HCT116 (cell line): ENCODE measurements around the gene PRKAA2. TPM values are rescaled to one million over a fixed set of nuclear protein-coding genes. Genes with fewer than 3 reads are reported as not detected.

Experiments
- ATAC-seq: fragments of 200-7000 bp; cut with Tn5 transposase; 2 replicates; pipeline ENCODE4 v1.9.1; 2020; ENCODE audit warnings: mild to moderate bottlenecking, moderate library complexity
- BruUV-seq: library from RNA; stranded (reverse); fragments of 400-500 nt; replicated peaks from 2 replicates; lab custom pipeline; 2021; lab: Mats Ljungman, UMichigan
- CTCF ChIA-PET: fragments of 300-600 bp; sonication (Branson Sonifier 250); formaldehyde crosslinking; loops from one replicate; lab custom pipeline; 2021; ENCODE audit warnings: antibody characterized with exemption; lab: Charles Lee
- POLR2A ChIA-PET: fragments of 300-600, 350-600 bp; sonication (Branson Sonifier 250); formaldehyde crosslinking; loops from one replicate; lab custom pipeline; 2021; ENCODE audit warnings: antibody characterized with exemption; lab: Charles Lee
- RAD21 ChIA-PET, 2 experiments: fragments of 300-600 bp; sonication (Branson Sonifier 250); formaldehyde crosslinking; loops; one replicate each; lab custom pipeline; 2023; ENCODE audit warnings: low total read pairs in 2 of 2; ENCODE audit not compliant: uncharacterized antibody in 2 of 2, unreplicated experiment in 2 of 2, low non-redundant PET in 1 of 2; lab: Charles Lee
- DNase-seq: peaks from one replicate; pipeline ENCODE4 v3.0.0-alpha.2; 2010; ENCODE audit warnings: low read depth, low spot score
- H2AFZ ChIP-seq: fragments of 200-600 bp; shearing (Covaris generic), sonication (generic); 2 replicates; pipeline ENCODE4 v1.6.1; 2017; ENCODE audit warnings: low read depth, mixed run types, mixed read lengths, antibody characterized with exemption, low read length; ENCODE audit not compliant: poor library complexity, severe bottlenecking
- H3K27ac ChIP-seq: 2 replicates; pipeline ENCODE4 v1.5.1; 2012; ENCODE audit warnings: low read depth, low read length
- H3K27me3 ChIP-seq: fragments of 200-600 bp; sonication (generic); 2 replicates; pipeline ENCODE4 v1.6.1; 2016; ENCODE audit warnings: mixed run types, low read length, mixed read lengths; ENCODE audit not compliant: insufficient read depth
- H3K36me3 ChIP-seq, 2 experiments: fragments of 200-500 bp in 1 of 2; fragments of 200-600 bp in 1 of 2; sonication (Bioruptor generic) in 1 of 2; sonication (generic) in 1 of 2; 2 replicates each; pipeline versions ENCODE4 v1.5.1 to v1.6.1; 2014 to 2016; ENCODE audit warnings: low read length in 2 of 2, inconsistent platforms in 1 of 2, mixed read lengths in 1 of 2, mixed run types in 1 of 2; ENCODE audit not compliant: insufficient read depth in 2 of 2, control insufficient read depth in 1 of 2
- H3K4me1 ChIP-seq, 2 experiments: fragments of 200-600 bp in 1 of 2; sonication (generic) in 1 of 2; 2 replicates each; pipeline versions ENCODE4 v1.5.1 to v1.6.1; 2012 to 2017; ENCODE audit warnings: low read length in 2 of 2, inconsistent platforms in 1 of 2, mild to moderate bottlenecking in 1 of 2, mixed read lengths in 1 of 2, mixed run types in 1 of 2, moderate library complexity in 1 of 2; ENCODE audit not compliant: insufficient read depth in 2 of 2, control insufficient read depth in 1 of 2
- H3K4me2 ChIP-seq: fragments of 200-600 bp; sonication (generic); 2 replicates; pipeline ENCODE4 v1.6.1; 2017; ENCODE audit warnings: mixed run types, low read length, mixed read lengths
- H3K4me3 ChIP-seq, 2 experiments: fragments of 200-600 bp in 1 of 2; sonication (generic) in 1 of 2; replicated peaks in 1 of 2; 2 replicates each; pipeline ENCODE4 v1.5.1; 2011 to 2016; ENCODE audit warnings: low read length in 2 of 2, control low read depth in 1 of 2, low read depth in 1 of 2, mild to moderate bottlenecking in 1 of 2, mixed read lengths in 1 of 2, mixed run types in 1 of 2
- H3K79me2 ChIP-seq: fragments of 200-600 bp; sonication (generic); 2 replicates; pipeline ENCODE4 v1.6.1; 2017; ENCODE audit warnings: mild to moderate bottlenecking, mixed run types, low read length, moderate library complexity, mixed read lengths; ENCODE audit not compliant: insufficient read depth
- H3K9ac ChIP-seq: fragments of 200-600 bp; sonication (generic); 2 replicates; pipeline ENCODE4 v1.6.1; 2016; ENCODE audit warnings: low read length, mixed read lengths
- H3K9me2 ChIP-seq: fragments of 200-600 bp; sonication (generic), shearing (Covaris generic); 2 replicates; pipeline ENCODE4 v1.6.1; 2017; ENCODE audit warnings: mixed run types, mild to moderate bottlenecking, moderate library complexity; ENCODE audit not compliant: insufficient read depth
- H3K9me3 ChIP-seq, 2 experiments: fragments of 200-500 bp in 1 of 2; fragments of 200-600 bp in 1 of 2; sonication (Bioruptor generic) in 1 of 2; sonication (generic) in 1 of 2; 2 replicates each; pipeline ENCODE4 v1.6.1; 2014 to 2017; ENCODE audit warnings: low read length in 2 of 2, mixed read lengths in 2 of 2, inconsistent platforms in 1 of 2, low read depth in 1 of 2, mild to moderate bottlenecking in 1 of 2, mixed run types in 1 of 2, moderate library complexity in 1 of 2; ENCODE audit not compliant: control insufficient read depth in 1 of 2, insufficient read depth in 1 of 2
- H4K20me1 ChIP-seq: fragments of 200-600 bp; sonication (generic), shearing (Covaris generic); 2 replicates; pipeline ENCODE4 v1.6.1; 2017; ENCODE audit warnings: mixed run types, mild to moderate bottlenecking, moderate library complexity; ENCODE audit not compliant: insufficient read depth
- CEBPB ChIP-seq: IDR thresholded peaks from 2 replicates; pipeline ENCODE4 v1.6.1; 2012; ENCODE audit warnings: low read depth
- CTCF ChIP-seq, 3 experiments: fragments of 200-600 bp in 1 of 3; sonication (generic) in 1 of 3; IDR thresholded peaks in 2 of 3; conservative IDR thresholded peaks in 1 of 3; 2 replicates each; pipeline ENCODE4 v1.5.1; 2012 to 2017; ENCODE audit warnings: low read depth in 2 of 3, low read length in 2 of 3, antibody characterized with exemption in 1 of 3, borderline replicate concordance in 1 of 3, control low read depth in 1 of 3, mild to moderate bottlenecking in 1 of 3, mixed read lengths in 1 of 3, mixed run types in 1 of 3, moderate library complexity in 1 of 3; ENCODE audit not compliant: insufficient read depth in 1 of 3
- EGR1 ChIP-seq: IDR thresholded peaks from 2 replicates; pipeline ENCODE4 v1.6.1; 2012; ENCODE audit warnings: low read depth
- FOSL1 ChIP-seq: IDR thresholded peaks from 2 replicates; pipeline ENCODE4 v1.6.1; 2012; ENCODE audit warnings: low read depth
- JUND ChIP-seq: IDR thresholded peaks from 2 replicates; pipeline ENCODE4 v1.6.1; 2012
- POLR2AphosphoS5 ChIP-seq: IDR thresholded peaks from 2 replicates; pipeline ENCODE4 v1.6.1; 2011; ENCODE audit warnings: mild to moderate bottlenecking, low read depth, low read length, moderate library complexity
- RAD21 ChIP-seq: IDR thresholded peaks from 2 replicates; pipeline ENCODE4 v1.6.1; 2012; ENCODE audit warnings: low read depth, mild to moderate bottlenecking
- REST ChIP-seq: IDR thresholded peaks from 2 replicates; pipeline ENCODE4 v1.6.1; 2012; ENCODE audit warnings: low read depth
- SP1 ChIP-seq: IDR thresholded peaks from 2 replicates; pipeline ENCODE4 v1.6.1; 2012; ENCODE audit warnings: low read depth
- TCF7L2 ChIP-seq: IDR thresholded peaks from 2 replicates; pipeline ENCODE4 v1.7.0; 2011; ENCODE audit warnings: borderline replicate concordance, inconsistent platforms; ENCODE audit not compliant: insufficient read depth, insufficient read length; ENCODE audit errors: extremely low read depth
- ZFX ChIP-seq: fragments of 450-650 bp; IDR thresholded peaks from 2 replicates; pipeline ENCODE4 v1.6.1; 2017
- ZNF274 ChIP-seq: fragments of 200-500 bp; sonication (Bioruptor generic); IDR thresholded peaks from 2 replicates; pipeline ENCODE4 v1.6.1; 2014; ENCODE audit warnings: mild to moderate bottlenecking, low read depth, low read length, inconsistent platforms
- intact Hi-C: fragments of 100-400 bp; cut with micrococcal nuclease; formaldehyde crosslinking; loops from 2 replicates; pipeline ENCODE4 v1.10.0; 2022
- total RNA-seq: library from RNA; stranded (reverse); gene quantifications from one replicate; pipeline ENCODE4 v1.2.1, GENCODE V29; 2021; ENCODE audit not compliant: unreplicated experiment

PRKAA2 gene
- total RNA-seq, 1 experiment from 2014 or later, result 1.6 TPM

GRCh38 chr1:56630786-56631185, 14.3 kb upstream of the PRKAA2 start:
- H3K27ac ChIP-seq, result no peak overlapping the region
- H3K79me2 ChIP-seq, result no peaks in the 10 kb centered on the region
- no peaks in the 10 kb centered on the region for H3K36me3 ChIP-seq
- H4K20me1 ChIP-seq, result no peaks in the 10 kb centered on the region
- intact Hi-C loops, result no loop called here
- no peaks in the 10 kb centered on the region for H3K9me2 ChIP-seq
- no peaks in the 10 kb centered on the region for H3K9me3 ChIP-seq
- no peak overlapping the region for H3K4me3 ChIP-seq
- ATAC-seq, result no peak
- no peaks in the 10 kb centered on the region for H3K4me1 ChIP-seq
- no TSS peak for BruUV-seq
- no peaks in the 10 kb centered on the region for H3K27me3 ChIP-seq
- DNase-seq, result no peak
- H3K9ac ChIP-seq, result no peak overlapping the region
- RAD21 ChIA-PET, result no interaction called here
- CTCF ChIA-PET, result no interaction called here
- no peak for TF ChIP-seq ZNF274
- TF ChIP-seq CEBPB, result no peak
- TF ChIP-seq POLR2AphosphoS5, result no peak
- no peak for TF ChIP-seq TCF7L2
- TF ChIP-seq ZFX, result no peak
- no peak for TF ChIP-seq JUND
- no peak for TF ChIP-seq RAD21
- TF ChIP-seq EGR1, result no peak
- TF ChIP-seq SP1, result no peak
- TF ChIP-seq FOSL1, result no peak
- no peak for TF ChIP-seq CTCF (IDR thresholded peaks at IDR 0.05 in 2 of 3, conservative IDR thresholded peaks at IDR 0.05 in 1 of 3; ENCODE audit: borderline replicate concordance in 1 of 3, insufficient read depth in 1 of 3, low read depth in 2 of 3, low read length in 2 of 3)
- no peak for TF ChIP-seq REST
- H3K4me2 ChIP-seq, result no peak overlapping the region
- POLR2A ChIA-PET, result no interaction called here
- H2AFZ ChIP-seq, result no peak overlapping the region
